ENCODE data around the gene NEK9. TPM values are rescaled to one million over a fixed set of nuclear protein-coding genes. Genes with fewer than 3 reads are reported as not detected.
A peak's percentile ranks its signal among the peaks of the same experiment; 100 is the strongest.

NEK9 gene
- total RNA-seq, 1 experiment from 2014 or later, result 56.5 TPM

- Histone ChIP-seq H4K8ac (replicated peaks; ENCODE audit: insufficient read length, low read depth, low read length) (no peak overlapping the region), H3K4me1 (ENCODE audit: insufficient read depth, low read length) (no peaks in the 10 kb centered on the region), H2BK15ac (ENCODE audit: low read depth, low read length) (no peak overlapping the region), H3K4me2 (ENCODE audit: insufficient read depth, insufficient read length, low read length) (peak overlapping the region; percentile 86), H3K4ac (ENCODE audit: low read depth, low read length) (no peak overlapping the region), H3K23ac (ENCODE audit: insufficient read length, low read depth, low read length) (no peak overlapping the region), H2AFZ (ENCODE audit: low read length) (no peak overlapping the region), H3K79me2 (ENCODE audit: insufficient read depth, low read length) (no peaks in the 10 kb centered on the region), H3K9me3 (ENCODE audit: control insufficient read depth, low read depth, low read length) (no peaks in the 10 kb centered on the region), H2BK120ac (ENCODE audit: low read depth, low read length, poor library complexity, severe bottlenecking) (no peak overlapping the region), H4K5ac (ENCODE audit: insufficient read length, low read depth, low read length) (no peak overlapping the region), H3K56ac (ENCODE audit: insufficient read length, low read depth, low read length) (no peak overlapping the region), H3K27ac (ENCODE audit: insufficient read length, low read depth, low read length) (no peak overlapping the region), H2AK5ac (ENCODE audit: insufficient read length, low read length) (no peak overlapping the region), H3K27me3 (ENCODE audit: insufficient read depth, low read length) (no peaks in the 10 kb centered on the region), H3K23me2 (ENCODE audit: insufficient read length, low read depth, low read length, poor library complexity, severe bottlenecking) (peaks cover 2% of the 10 kb centered on the region), H3K9ac (ENCODE audit: extremely low read depth, insufficient read length, low read length) (no peak overlapping the region), H2BK12ac (ENCODE audit: insufficient read length, low read depth, low read length) (no peak overlapping the region), H3K14ac (ENCODE audit: insufficient read depth, low read length) (no peak overlapping the region), H2BK5ac (ENCODE audit: insufficient read length, low read length) (no peak overlapping the region), H3K79me1 (ENCODE audit: insufficient read depth, low read depth, low read length, poor library complexity, severe bottlenecking) (no peaks in the 10 kb centered on the region), H3K18ac (ENCODE audit: insufficient read length, low read depth, low read length) (no peak overlapping the region), H2BK20ac (ENCODE audit: low read depth, low read length, poor library complexity, severe bottlenecking) (no peak overlapping the region), H4K20me1 (ENCODE audit: control insufficient read depth, insufficient read depth, insufficient read length) (no peaks in the 10 kb centered on the region), H3T11ph (ENCODE audit: low read length) (no peak overlapping the region), H4K91ac (ENCODE audit: insufficient read length, low read depth, low read length) (no peak overlapping the region)
- Mint-ChIP-seq H3K4me1 (peaks cover 12 to 21% of the 10 kb centered on the region in 2 experiments), H3K27me3 (ENCODE audit: low read depth) (no peaks in the 10 kb centered on the region), H3K9me3 (no peaks in the 10 kb centered on the region), H3K27ac (no peak overlapping the region; a peak in 1 of 7 replicates), H3K36me3 (ENCODE audit: insufficient read depth in 1 of 3, low read depth in 3 of 3) (peaks cover 3 to 15% (median 3%) of the 10 kb centered on the region in 3 experiments; a peak in 5 of 7 replicates), H3K4me3 (peak overlapping the region; percentile 92 to 93)
- no peak for TF ChIP-seq CTCF (conservative IDR thresholded peaks at IDR 0.05)
- WGBS (ENCODE audit: extremely low coverage, insufficient read length, low lambda C conversion rate), result no CpG with 5 or more reads among the region's 5 CpGs
- no peak for DNase-seq
Observed at GRCh38 chr14:75125617-75126016, 1.2 kb downstream of the NEK9 start.
